Left ventricle myocardium inferior (tissue), 1 donor: ENCODE measurements around the gene IQCH. TPM values are rescaled to one million over a fixed set of nuclear protein-coding genes. Genes with fewer than 3 reads are reported as not detected.
"Not testable (repeated sequence)": the region's sequence is repeated elsewhere in the genome, so short reads cannot be mapped to it uniquely, and the experiment has no call there.

Experiments used
- DNase-seq: peaks from one replicate; pipeline ENCODE4 v3.0.0-alpha.2; 2020
- H3K27ac ChIP-seq: fragments of 200-600 bp; replicated peaks from 2 replicates; pipeline ENCODE4 v1.8.0; 2021
- H3K27me3 ChIP-seq: fragments of 200-600 bp; 2 replicates; pipeline ENCODE4 v1.8.0; 2021; ENCODE audit warnings: low read depth
- H3K36me3 ChIP-seq: fragments of 200-600 bp; 2 replicates; pipeline ENCODE4 v1.8.0; 2021
- H3K4me1 ChIP-seq: fragments of 200-600 bp; 2 replicates; pipeline ENCODE4 v1.8.0; 2021
- H3K4me3 ChIP-seq: fragments of 200-600 bp; 2 replicates; pipeline ENCODE4 v1.8.0; 2021; ENCODE audit warnings: mild to moderate bottlenecking, moderate library complexity
- H3K9me3 ChIP-seq: fragments of 200-600 bp; replicated peaks from 2 replicates; pipeline ENCODE4 v1.8.0; 2021
- intact Hi-C: fragments of 100-400 bp; cut with micrococcal nuclease; formaldehyde crosslinking; loops from one replicate; pipeline ENCODE4 v1.11.0; 2022
- total RNA-seq: library from RNA; stranded (reverse); fragmentation: NEBNext Ultra II Directional; extraction: Animal tissue kit (Norgen Biotek cat#: 25700); gene quantifications from one replicate; pipeline ENCODE4 v1.2.1, GENCODE V29; 2021
- TF ChIP-seq, protein P1 (sequence below): fragments of 200-600 bp; IDR thresholded peaks from 2 replicates; pipeline ENCODE4 v1.8.0; 2021; ENCODE audit warnings: antibody characterized with exemption, mild to moderate bottlenecking, borderline replicate concordance
- donor health status: DM: no; HTN: yes; CAD: no; lungs with severe emphysema.

IQCH gene
- total RNA-seq, 1 donor from 2014 or later, result 1.1 TPM

GRCh38 chr15:67240235-67241131 lies 14.1 kb upstream of the IQCH start:
- no peak overlapping the region for H3K4me3 ChIP-seq
- H3K27me3 ChIP-seq, result no peaks in the 10 kb centered on the region
- H3K27ac ChIP-seq, result no peak overlapping the region
- H3K9me3 ChIP-seq, result no peaks in the 10 kb centered on the region
- intact Hi-C loops, result no loop called here
- no peak for DNase-seq
- H3K36me3 ChIP-seq, result peaks cover under 1% of the 10 kb centered on the region
- TF ChIP-seq, protein P1, sequence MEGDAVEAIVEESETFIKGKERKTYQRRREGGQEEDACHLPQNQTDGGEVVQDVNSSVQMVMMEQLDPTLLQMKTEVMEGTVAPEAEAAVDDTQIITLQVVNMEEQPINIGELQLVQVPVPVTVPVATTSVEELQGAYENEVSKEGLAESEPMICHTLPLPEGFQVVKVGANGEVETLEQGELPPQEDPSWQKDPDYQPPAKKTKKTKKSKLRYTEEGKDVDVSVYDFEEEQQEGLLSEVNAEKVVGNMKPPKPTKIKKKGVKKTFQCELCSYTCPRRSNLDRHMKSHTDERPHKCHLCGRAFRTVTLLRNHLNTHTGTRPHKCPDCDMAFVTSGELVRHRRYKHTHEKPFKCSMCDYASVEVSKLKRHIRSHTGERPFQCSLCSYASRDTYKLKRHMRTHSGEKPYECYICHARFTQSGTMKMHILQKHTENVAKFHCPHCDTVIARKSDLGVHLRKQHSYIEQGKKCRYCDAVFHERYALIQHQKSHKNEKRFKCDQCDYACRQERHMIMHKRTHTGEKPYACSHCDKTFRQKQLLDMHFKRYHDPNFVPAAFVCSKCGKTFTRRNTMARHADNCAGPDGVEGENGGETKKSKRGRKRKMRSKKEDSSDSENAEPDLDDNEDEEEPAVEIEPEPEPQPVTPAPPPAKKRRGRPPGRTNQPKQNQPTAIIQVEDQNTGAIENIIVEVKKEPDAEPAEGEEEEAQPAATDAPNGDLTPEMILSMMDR, result peak; percentile 44
- H3K4me1 ChIP-seq, result peaks cover 18% of the 10 kb centered on the region

DNA sequence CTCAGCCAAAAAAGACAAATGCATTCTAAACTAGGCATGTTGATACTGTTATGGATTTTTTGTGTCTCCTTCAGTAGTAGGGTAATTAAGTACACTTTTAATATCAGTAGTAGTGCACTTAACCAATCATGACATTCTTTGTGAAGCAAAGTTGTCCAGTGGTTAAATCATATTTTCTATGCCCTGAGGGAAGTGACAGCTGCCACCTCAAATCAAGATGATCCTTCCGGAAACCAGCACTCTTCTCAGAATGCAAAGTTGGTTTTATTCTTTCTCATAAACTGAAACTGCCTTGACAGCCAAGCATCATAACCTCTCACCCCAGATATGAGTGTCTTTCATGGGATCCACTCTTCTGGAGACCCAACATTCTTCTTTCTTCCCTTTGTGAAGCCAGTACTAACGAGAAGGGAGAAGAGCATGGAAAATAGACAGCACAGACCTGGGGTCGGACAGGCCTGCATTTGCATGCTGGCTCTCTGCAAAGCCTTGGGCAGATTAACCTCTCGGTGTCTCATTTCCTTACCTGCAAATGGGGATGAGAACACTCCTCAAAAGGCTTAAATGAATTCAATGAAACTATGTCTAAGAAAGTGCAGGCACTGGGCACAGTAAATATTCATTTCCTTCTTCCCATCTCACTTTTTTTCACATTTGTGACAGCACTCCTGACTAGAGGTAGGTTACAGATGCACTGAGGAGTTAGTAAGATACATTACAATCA lies 13.3 kb upstream of the IQCH start:
- no peak for DNase-seq
- Histone ChIP-seq H3K9me3 (no peaks in the 10 kb centered on the region), H3K36me3 (peaks cover 6% of the 10 kb centered on the region), H3K27ac (no peak overlapping the region), H3K4me3 (no peak overlapping the region), H3K4me1 (peaks cover 18% of the 10 kb centered on the region), H3K27me3 (no peaks in the 10 kb centered on the region)
- TF ChIP-seq, protein P1, result no peak
- intact Hi-C loops, result no loop called here

DNA sequence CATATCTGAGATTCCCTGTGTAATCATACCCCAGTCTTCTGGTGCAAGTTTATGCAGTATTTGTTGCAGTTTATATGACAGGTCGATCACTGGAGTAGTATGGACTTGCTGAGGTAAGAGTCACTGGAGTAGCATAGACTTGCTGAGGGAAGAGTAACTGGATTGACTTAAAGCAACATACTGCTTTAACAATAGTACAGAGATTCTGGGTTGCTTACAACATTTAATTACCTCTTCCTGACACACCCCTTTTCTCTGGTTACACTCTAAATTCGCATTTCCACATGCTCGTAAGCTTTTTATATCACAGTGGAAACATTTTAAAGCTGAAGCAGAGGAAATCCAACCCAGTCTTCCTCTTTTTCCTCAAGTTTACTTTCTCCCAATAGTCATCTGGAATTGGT lies 11.9 kb upstream of the IQCH start:
- Histone ChIP-seq H3K36me3 (peaks cover 15% of the 10 kb centered on the region), H3K9me3 (peaks cover 6% of the 10 kb centered on the region), H3K27me3 (no peaks in the 10 kb centered on the region), H3K4me1 (peaks cover 18% of the 10 kb centered on the region), H3K4me3 (no peak overlapping the region), H3K27ac (no peak overlapping the region)
- intact Hi-C loops, result no loop called here
- TF ChIP-seq, protein P1, result no peak
- DNase-seq, result no peak

- H3K4me3 ChIP-seq, result no peak overlapping the region
- no peak for DNase-seq
- H3K4me1 ChIP-seq, result peaks cover 17% of the 10 kb centered on the region
- TF ChIP-seq, protein P1, result no peak
- intact Hi-C loops, result no loop called here
- H3K27me3 ChIP-seq, result no peaks in the 10 kb centered on the region
- peaks cover 6% of the 10 kb centered on the region for H3K9me3 ChIP-seq
- peaks cover 15% of the 10 kb centered on the region for H3K36me3 ChIP-seq
- no peak overlapping the region for H3K27ac ChIP-seq
These were observed 9.6 kb upstream of the IQCH start for GRCh38 chr15:67244971-67245478.

- H3K27me3 ChIP-seq, H3K27ac ChIP-seq, intact Hi-C loops, DNase-seq, H3K9me3 ChIP-seq, H3K4me3 ChIP-seq: not testable (repeated sequence)
- Histone ChIP-seq H3K4me1 (peaks cover 11% of the 10 kb centered on the region), H3K36me3 (peaks cover 15% of the 10 kb centered on the region)
These were observed 8.0 kb upstream of the IQCH start for GRCh38 chr15:67246606-67247005.
